GM10266 (cell line): ENCODE measurements around the gene CSF1R.
A peak's percentile ranks its signal among the peaks of the same experiment; 100 is the strongest.

Experiments
- DNase-seq: peaks from one replicate; pipeline ENCODE4 v3.0.0; 2012; ENCODE audit errors: extremely low spot score
- CTCF ChIP-seq: IDR thresholded peaks from 2 replicates; pipeline ENCODE4 v1.5.1; 2012; ENCODE audit warnings: mild to moderate bottlenecking, low read depth; ENCODE audit not compliant: control insufficient read depth, insufficient read depth; ENCODE audit errors: missing control alignments

The CSF1R gene

GRCh38 chr5:150085950-150086715 lies at the start of gene CSF1R:
CSF1R (minus strand) TSS chr5:150086554; CDS start chr5:150086427, 127 bp downstream.
- DNase-seq = peak; percentile 3
- no peak for TF ChIP-seq CTCF

GRCh38 chr5:150135557-150136304 lies 49.4 kb upstream of the CSF1R start:
- TF ChIP-seq CTCF = no peak
- no peak for DNase-seq

- TF ChIP-seq CTCF = no peak
- DNase-seq = no peak
Measured at GRCh38 chr5:150134198-150134588, 47.8 kb upstream of the CSF1R start.

GRCh38 chr5:150133581-150134197 lies 47.3 kb upstream of the CSF1R start:
- DNase-seq = no peak
- TF ChIP-seq CTCF = no peak

- no peak for TF ChIP-seq CTCF
- DNase-seq = no peak
Measured at GRCh38 chr5:150132740-150133139, 46.4 kb upstream of the CSF1R start.

GRCh38 chr5:150131978-150132694 lies 45.8 kb upstream of the CSF1R start:
- no peak for DNase-seq
- TF ChIP-seq CTCF = no peak

- DNase-seq = no peak
- TF ChIP-seq CTCF = no peak
Measured at GRCh38 chr5:150131461-150131860, 45.1 kb upstream of the CSF1R start.
